ENCODE results near the gene STIM1.
A peak's percentile ranks its signal among the peaks of the same experiment; 100 is the strongest.

The STIM1 gene

DNA sequence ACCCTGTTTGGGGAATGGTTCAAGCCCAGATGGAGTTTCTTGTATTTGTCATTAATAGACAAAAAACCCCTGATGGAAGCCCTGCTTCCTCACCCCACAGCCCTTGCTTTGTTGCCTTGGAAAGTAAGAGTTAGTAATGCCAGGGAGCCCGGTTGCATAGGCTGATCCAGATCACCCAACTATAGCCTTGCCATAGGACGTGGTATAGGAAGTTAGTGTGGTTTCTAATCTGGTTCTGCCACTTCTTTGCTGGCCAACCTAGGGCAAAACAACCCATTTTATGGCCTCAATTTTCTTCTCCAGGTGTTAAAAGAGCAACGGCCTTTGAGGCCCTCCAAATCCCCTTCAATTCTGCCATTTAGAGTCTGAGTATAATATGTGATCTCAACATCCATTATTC is 97.9 kb downstream of the STIM1 start:
- DNase-seq = peak in 1 of 5 experiments; percentile 49

GRCh38 chr11:3954448-3955298 is 99.2 kb downstream of the STIM1 start:
- DNase-seq = no peak

- peak in 1 of 5 experiments; percentile 55 for DNase-seq
Observed at GRCh38 chr11:3955299-3955665, 99.8 kb downstream of the STIM1 start.

DNA sequence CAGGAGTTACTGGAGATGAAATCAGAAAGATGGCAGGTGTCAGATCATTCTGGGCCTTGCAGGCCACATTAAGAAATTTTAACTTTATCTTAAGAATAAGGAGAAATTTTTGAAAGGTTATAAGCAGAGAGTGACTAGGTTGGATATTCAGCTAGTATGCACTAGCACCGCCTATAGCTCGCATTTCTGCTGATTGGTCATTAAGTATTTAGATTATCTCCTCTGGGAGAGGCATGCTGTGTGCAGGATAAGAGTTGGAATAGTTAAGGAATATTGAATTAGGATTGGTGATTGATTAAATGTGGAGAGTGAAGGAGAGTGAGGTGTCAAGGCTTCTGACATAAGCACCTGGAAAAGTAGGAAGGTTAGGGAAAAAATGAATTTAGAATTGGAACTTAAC is 100.6 kb downstream of the STIM1 start:
- DNase-seq = no peak

DNA sequence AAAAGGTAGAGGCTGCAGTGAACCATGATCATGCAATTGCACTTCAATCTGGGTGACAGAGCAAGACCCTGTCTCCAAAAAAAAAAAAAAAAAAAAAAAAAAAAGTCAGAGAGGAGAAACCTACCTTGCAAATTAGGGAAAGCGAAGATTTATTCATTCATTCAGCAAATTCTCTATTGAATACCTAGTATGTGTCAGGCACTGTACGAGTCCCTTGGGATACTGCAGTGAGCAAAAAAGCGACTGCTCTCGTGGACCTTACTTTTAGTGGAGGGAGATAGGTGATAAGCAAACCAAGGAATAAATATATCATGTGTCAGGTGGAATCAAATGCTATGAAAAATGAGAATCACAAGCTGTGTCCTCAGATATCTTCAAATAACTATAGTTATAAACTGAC is 101.3 kb downstream of the STIM1 start:
- DNase-seq = no peak

GRCh38 chr11:3957437-3957836 is 102.0 kb downstream of the STIM1 start:
- no peak for DNase-seq

- DNase-seq = no peak
Observed at GRCh38 chr11:3958281-3958680, 102.8 kb downstream of the STIM1 start.

DNA sequence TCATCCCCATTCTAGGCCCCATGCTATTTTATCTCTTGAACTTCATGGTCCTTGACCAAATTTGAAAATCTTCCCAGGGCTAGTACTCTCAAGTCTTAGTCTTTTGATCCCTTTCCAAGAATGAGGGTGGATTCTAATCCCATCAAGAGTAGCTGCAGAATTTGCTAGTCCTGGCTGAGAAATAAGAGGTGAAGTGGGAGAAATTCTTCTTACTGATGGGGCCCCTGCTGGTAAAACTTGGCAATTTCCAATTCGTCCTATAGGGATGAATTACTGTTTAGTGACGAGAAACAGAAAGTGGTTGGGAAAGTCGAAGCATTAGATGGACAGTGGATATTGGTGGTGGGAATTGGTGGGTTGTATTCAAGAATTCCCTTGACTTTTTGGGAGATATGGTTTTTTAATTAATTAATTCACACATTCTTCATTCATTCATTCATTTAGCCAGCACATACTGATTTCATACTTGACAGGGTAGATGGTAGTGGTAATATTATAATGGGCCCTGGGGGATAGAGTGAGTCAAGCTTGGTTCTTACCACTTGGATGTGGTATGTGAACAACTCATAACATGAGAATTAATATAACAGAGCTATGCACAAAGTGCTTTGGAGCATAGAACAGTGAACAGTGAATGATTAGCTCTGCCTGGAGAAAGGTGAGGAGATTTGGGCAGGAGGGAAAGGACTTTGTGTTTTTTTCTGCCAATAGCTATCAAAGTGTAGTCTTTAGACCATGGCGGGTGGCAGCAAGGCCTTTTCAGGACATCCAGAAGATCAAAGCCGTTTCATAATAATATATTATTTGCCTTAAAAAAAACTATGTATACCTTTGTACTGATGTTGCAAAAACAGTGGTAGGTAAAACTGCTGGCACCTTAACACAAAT is 103.8 kb downstream of the STIM1 start:
- DNase-seq = peak in 1 of 5 experiments; percentile 51

GRCh38 chr11:3959903-3960265 is 104.4 kb downstream of the STIM1 start:
- DNase-seq = peak in 1 of 5 experiments; percentile 43

DNA sequence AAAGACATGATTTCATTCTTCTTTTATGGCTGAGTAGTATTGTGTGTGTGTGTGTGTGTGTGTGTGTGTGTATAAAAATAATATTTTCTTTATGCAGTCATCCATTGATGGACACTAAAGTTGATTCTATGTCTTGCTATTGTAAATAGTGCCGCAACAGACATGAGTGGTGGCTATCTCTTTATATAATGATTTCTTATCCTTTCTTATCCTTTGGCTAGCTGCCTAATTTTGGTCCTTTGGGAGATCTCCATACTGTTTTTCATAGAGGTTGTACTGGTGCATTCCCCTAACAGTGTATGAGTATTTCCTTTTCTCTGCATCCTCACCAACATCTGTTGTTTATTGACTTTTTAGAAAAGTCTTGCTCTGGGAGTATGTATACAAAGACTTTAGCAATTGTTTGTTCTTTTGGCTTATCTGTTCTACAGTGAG is 107.0 kb downstream of the STIM1 start:
- no peak for DNase-seq

DNA sequence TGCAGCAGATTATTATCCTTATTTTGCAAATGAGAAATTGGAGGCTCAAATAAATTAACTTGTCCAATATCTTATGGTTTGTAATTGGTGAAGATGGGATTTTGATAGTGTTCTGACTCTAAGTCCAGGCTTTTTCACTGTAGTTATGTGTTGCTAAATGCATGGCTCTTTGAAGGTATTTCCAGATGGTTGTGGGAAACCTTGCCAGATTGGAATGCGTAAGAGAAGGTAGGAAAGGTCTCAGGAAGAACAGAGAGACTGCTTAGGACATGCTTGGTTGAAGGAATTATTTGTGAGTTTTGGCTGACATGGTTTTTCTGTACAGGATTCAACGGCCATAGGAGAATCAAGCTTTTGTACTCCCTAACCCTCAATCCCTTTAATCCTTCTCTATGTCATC is 108.6 kb downstream of the STIM1 start:
- DNase-seq = no peak

- DNase-seq = no peak
Observed at GRCh38 chr11:3964935-3965604, 109.6 kb downstream of the STIM1 start.

- no peak for DNase-seq
Observed at GRCh38 chr11:3967695-3968094, 112.2 kb downstream of the STIM1 start.

DNA sequence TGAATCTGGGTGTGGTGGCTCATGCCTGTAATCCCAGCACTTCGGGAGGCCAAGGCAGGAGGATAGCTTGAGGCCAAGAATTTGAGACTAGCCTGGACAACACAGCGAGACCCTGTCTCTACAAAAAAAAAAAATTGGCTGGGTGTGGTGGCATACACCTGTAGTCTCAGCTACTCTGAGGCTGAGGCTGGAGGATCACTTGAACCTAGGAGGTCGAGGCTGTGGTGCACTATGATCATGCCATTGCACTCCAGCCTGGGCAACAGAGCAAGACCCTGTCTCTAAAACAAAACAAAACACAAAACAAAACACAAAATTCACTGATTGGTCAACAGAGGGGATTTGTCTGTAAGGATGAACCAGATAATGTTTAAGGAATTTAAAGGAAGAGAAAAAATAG is 113.7 kb downstream of the STIM1 start:
- DNase-seq = no peak

DNA sequence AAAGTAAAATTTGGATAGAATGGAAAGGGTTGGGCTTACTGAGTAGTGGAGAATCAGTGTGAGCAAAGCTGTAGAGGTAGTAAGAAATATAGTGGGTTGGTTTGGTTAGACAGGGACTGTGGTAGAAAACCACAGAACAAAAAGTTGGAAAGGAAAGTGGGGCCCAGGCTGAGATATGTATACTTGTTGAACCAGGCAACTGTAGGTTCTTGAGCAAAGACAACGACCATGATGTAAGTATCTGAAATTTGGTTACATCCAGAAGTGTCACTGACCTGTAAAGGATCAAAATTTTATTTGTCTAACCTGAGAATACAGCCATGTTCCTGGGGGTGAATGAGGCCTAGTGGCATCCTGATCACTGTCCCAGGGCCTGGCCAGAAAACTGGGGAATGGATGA is 114.1 kb downstream of the STIM1 start:
- DNase-seq = peak in 1 of 5 experiments; percentile 80

DNA sequence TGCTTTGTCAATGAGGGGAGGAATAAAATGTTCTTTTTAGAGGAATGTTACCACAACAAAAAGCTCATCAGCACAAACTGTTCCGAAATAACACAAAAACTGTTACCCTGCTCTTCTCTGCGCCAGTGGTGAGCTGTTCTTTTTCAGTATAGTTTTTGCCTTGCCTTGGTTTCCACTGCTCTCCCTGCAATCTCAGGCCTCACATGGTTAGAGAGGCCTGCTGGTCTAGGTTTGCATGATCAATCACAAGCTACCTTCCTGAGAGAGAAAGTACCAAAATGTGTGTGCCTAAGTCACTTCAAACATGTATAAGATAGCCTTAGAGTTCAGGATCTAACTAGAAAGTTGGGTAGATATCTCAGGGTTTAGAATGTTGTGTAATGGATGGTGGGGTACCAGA is 114.6 kb downstream of the STIM1 start:
- peak in 1 of 5 experiments; percentile 35 for DNase-seq

- peak in 1 of 5 experiments; percentile 29 for DNase-seq
Observed at GRCh38 chr11:3971756-3972404, 116.4 kb downstream of the STIM1 start.

GRCh38 chr11:3972431-3972830 is 117.0 kb downstream of the STIM1 start:
- DNase-seq = no peak

DNA sequence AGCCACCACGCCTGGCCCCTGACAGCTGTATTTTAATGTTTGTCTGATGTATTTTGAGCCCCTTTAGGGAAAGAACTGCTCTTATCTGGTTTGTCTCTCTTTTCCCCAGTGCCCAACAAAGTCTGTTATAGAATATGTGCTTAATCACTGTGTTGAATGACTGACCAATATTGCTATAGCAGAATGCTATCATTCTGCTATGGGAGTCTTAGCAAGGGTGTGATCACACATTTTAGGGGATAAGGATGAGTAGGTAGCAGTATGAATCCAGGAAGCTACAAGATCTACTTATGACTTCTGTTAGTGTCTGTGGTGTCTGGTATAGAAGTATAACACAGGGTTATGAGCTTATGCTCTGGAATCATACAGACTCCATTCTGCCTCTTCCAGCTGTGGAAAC is 121.6 kb downstream of the STIM1 start:
- DNase-seq = no peak

- DNase-seq = no peak
Observed at GRCh38 chr11:3981084-3981633, 125.7 kb downstream of the STIM1 start.

- DNase-seq = no peak
Observed at GRCh38 chr11:3982431-3982830, 127.0 kb downstream of the STIM1 start.

DNA sequence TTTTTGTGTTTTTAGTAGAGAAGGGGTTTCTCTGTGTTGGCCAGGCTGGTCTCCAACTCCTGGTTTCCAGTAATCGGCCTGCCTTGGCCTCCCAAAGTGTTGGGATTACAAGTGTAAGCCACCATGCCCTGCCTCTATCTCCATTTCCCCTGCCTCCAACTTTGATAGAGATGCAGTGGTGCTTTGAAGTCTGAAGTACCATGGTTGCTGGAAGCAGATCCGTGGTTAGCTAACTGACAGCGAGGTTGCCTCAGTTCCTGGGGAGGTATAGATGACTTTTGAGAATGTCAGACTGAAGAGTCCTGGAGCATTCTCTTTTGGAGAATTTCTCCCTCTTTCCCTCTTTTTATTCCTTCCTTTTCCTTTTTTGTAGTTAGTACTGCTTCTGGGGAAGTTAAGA is 127.6 kb downstream of the STIM1 start:
- DNase-seq = peak in 1 of 5 experiments; percentile 20
